Transverse colon (tissue), 3 donors: ENCODE data around the gene NPVF.

Experiments
- CTCF ChIP-seq, 5 experiments: fragments of 200-600 bp in 3 of 5; fragments of 450-650 bp in 2 of 5; sonication (generic) in 3 of 5; IDR thresholded peaks; 1 replicate in 2 of 5; 2 replicates in 3 of 5; pipeline ENCODE4 v1.5.1; 2016 to 2017; ENCODE audit warnings: antibody characterized with exemption in 5 of 5, inconsistent platforms in 3 of 5, mild to moderate bottlenecking in 2 of 5, moderate library complexity in 1 of 5
- EP300 ChIP-seq: sonication (generic); formaldehyde crosslinking; IDR thresholded peaks from one replicate; pipeline ENCODE4 v1.6.1; 2017; ENCODE audit warnings: antibody characterized with exemption, low read depth
- POLR2A ChIP-seq: fragments of 450-650 bp; IDR thresholded peaks from one replicate; pipeline ENCODE4 v1.6.1; 2016; ENCODE audit warnings: antibody characterized with exemption, mild to moderate bottlenecking, moderate library complexity

GRCh38 chr7:25216837-25217236 lies 11.4 kb downstream of the NPVF start:
- TF ChIP-seq CTCF (IDR thresholded peaks at IDR 0.05) (peak; percentile 75 to 90 (median 79)), EP300 (no peak), POLR2A (no peak)
